Gastrocnemius medialis (tissue), 4 donors: ENCODE data around the gene USH2A. TPM values are rescaled to one million over a fixed set of nuclear protein-coding genes. Genes with fewer than 3 reads are reported as not detected.

ENCODE experiments used
- ATAC-seq, 2 donors: fragments of 150-250 bp; one replicate each; pipeline ENCODE4 v1.9.1; 2016
- DNase-seq, 2 donors: peaks; one replicate each; pipeline ENCODE4 v3.0.0-alpha.2; 2019
- H3K27ac ChIP-seq, 4 donors: fragments of 200-600 bp; sonication (generic); 1 replicate in 1 of 4; 2 replicates in 3 of 4; pipeline ENCODE4 v1.5.1; 2016 to 2018; ENCODE audit warnings: mild to moderate bottlenecking in 2 of 4, moderate library complexity in 1 of 4
- H3K27me3 ChIP-seq, 3 donors: fragments of 200-600 bp; sonication (generic) in 2 of 3; 1 replicate in 1 of 3; 2 replicates in 2 of 3; pipeline versions ENCODE4 v1.5.1 to v1.6.0; 2016 to 2019; ENCODE audit warnings: mild to moderate bottlenecking in 1 of 3, moderate library complexity in 1 of 3
- H3K36me3 ChIP-seq, 2 donors: fragments of 200-600 bp; sonication (generic) in 1 of 2; one replicate each; pipeline ENCODE4 v1.5.1; 2017 to 2018
- H3K4me1 ChIP-seq, 2 donors: fragments of 200-600 bp; sonication (generic) in 1 of 2; one replicate each; pipeline ENCODE4 v1.5.1; 2016 to 2017; ENCODE audit warnings: mild to moderate bottlenecking in 2 of 2
- H3K4me3 ChIP-seq, 4 donors: fragments of 200-600 bp; sonication (generic) in 3 of 4; 1 replicate in 1 of 4; 2 replicates in 3 of 4; pipeline ENCODE4 v1.5.1; 2016 to 2019; ENCODE audit warnings: mild to moderate bottlenecking in 2 of 4
- H3K9me3 ChIP-seq, 3 donors: fragments of 200-600 bp; sonication (generic) in 2 of 3; 1 replicate in 1 of 3; 2 replicates in 2 of 3; pipeline ENCODE4 v1.5.1; 2016 to 2019
- POLR2A ChIP-seq, 2 donors: fragments of 450-650 bp; IDR thresholded peaks; one replicate each; pipeline ENCODE4 v1.6.1; 2017; ENCODE audit warnings: antibody characterized with exemption in 2 of 2, mild to moderate bottlenecking in 2 of 2, moderate library complexity in 2 of 2
- in situ Hi-C, 4 donors: fragments of 200-750 bp; cut with MboI; loops; one replicate each; pipeline versions ENCODE4 v1.15.0 to v1.8.0; 2017; ENCODE audit warnings: low sequenced_read_pairs in 4 of 4
- intact Hi-C: fragments of 100-400 bp; cut with DNase I; formaldehyde crosslinking; loops from one replicate; pipeline ENCODE4 v1.15.1; 2023; ENCODE audit warnings: low total_unique reads
- total RNA-seq, 4 donors: library from RNA; depleted of rRNA; stranded (reverse); fragments of >200 nt; gene quantifications; one replicate each; pipeline versions ENCODE4 v1.1.0 to v1.2.3, GENCODE V29; 2016
- TF ChIP-seq, protein P1 (sequence below), 5 experiments: fragments of 450-650 bp in 3 of 5; fragments of 200-600 bp in 2 of 5; sonication (generic) in 2 of 5; IDR thresholded peaks in 4 of 5; conservative IDR thresholded peaks in 1 of 5; 1 replicate in 4 of 5; 2 replicates in 1 of 5; pipeline ENCODE4 v1.5.1; 2016 to 2019; ENCODE audit warnings: antibody characterized with exemption in 5 of 5, mild to moderate bottlenecking in 3 of 5, moderate library complexity in 3 of 5

The USH2A gene
- total RNA-seq, 4 donors from 2014 or later: 0.02 TPM; not detected in 3

DNA sequence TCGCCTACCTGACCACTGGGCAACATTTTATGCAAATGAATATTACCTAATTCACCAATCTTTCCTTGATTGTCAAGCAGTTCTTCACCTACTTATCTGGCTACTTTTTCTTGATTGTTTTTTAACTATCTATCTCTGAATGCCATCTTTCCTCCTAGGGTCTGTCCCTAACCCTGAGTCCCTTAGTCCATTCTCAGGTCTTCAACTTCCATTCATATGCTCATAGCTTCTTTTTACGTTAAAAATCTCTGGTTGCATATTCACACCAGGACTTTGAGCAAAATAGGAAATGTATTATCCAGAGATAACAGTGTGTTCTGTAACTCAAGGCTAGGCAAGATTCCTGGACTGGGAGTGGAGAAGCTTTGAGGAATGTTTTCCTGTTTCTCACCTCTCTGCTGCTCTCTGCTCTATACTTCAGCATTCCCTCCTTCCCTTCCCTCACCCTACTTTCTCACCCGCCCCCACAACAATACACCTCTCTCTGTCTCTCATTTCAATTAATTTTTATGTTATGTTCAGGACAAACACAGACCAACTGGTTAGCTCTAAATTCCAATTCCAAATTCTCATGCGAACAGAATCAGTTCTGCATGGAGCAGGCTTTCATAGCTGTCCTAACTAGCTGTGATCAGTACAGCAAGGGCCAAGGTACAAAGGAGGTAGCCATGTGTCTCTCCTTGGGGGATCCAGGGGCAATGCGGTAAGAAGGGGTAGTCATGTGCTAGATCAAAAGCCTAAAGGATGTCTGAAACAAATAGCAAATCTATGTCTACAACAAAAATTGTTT lies 278.4 kb downstream of the USH2A start:
- H3K4me3 ChIP-seq: no peak overlapping the region
- ATAC-seq (no peak), DNase-seq (no peak)
- H3K27ac ChIP-seq: no peak overlapping the region
- H3K9me3 ChIP-seq: no peaks in the 10 kb centered on the region
- TF ChIP-seq, protein P1, sequence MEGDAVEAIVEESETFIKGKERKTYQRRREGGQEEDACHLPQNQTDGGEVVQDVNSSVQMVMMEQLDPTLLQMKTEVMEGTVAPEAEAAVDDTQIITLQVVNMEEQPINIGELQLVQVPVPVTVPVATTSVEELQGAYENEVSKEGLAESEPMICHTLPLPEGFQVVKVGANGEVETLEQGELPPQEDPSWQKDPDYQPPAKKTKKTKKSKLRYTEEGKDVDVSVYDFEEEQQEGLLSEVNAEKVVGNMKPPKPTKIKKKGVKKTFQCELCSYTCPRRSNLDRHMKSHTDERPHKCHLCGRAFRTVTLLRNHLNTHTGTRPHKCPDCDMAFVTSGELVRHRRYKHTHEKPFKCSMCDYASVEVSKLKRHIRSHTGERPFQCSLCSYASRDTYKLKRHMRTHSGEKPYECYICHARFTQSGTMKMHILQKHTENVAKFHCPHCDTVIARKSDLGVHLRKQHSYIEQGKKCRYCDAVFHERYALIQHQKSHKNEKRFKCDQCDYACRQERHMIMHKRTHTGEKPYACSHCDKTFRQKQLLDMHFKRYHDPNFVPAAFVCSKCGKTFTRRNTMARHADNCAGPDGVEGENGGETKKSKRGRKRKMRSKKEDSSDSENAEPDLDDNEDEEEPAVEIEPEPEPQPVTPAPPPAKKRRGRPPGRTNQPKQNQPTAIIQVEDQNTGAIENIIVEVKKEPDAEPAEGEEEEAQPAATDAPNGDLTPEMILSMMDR (IDR thresholded peaks at IDR 0.05 in 4 of 5, conservative IDR thresholded peaks at IDR 0.05 in 1 of 5): no peak
- no peak for TF ChIP-seq POLR2A (IDR thresholded peaks at IDR 0.05)
- H3K27me3 ChIP-seq: no peaks in the 10 kb centered on the region
- no peaks in the 10 kb centered on the region for H3K4me1 ChIP-seq
- in situ Hi-C loops (no loop called here), intact Hi-C loops (no loop called here)
- no peaks in the 10 kb centered on the region for H3K36me3 ChIP-seq

DNA sequence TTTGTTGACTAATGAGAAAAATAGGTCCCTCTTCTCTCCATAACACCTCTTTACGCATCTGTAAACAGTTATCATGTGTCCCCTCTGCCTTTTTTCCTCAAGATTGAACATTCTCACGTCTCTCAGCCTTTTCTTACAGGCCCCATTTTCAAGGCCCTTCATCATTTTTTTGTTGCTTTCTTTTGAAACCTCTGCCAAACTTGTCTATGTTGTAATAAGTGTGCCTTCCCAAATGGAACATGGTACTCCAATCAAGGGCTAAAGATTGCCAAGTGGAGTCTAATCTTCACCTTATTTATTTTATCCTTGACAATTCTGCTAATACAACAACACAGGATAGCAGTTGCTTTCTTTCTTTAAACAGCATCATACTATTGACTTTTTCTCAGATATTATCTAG lies 280.3 kb downstream of the USH2A start:
- no peak overlapping the region for H3K27ac ChIP-seq
- no peaks in the 10 kb centered on the region for H3K9me3 ChIP-seq
- H3K27me3 ChIP-seq: no peaks in the 10 kb centered on the region
- intact Hi-C loops (no loop called here), in situ Hi-C loops (no loop called here)
- DNase-seq (no peak), ATAC-seq (no peak)
- no peak overlapping the region for H3K4me3 ChIP-seq
- TF ChIP-seq POLR2A (IDR thresholded peaks at IDR 0.05): no peak
- TF ChIP-seq, protein P1 (IDR thresholded peaks at IDR 0.05 in 4 of 5, conservative IDR thresholded peaks at IDR 0.05 in 1 of 5): no peak
- no peaks in the 10 kb centered on the region for H3K4me1 ChIP-seq
- H3K36me3 ChIP-seq: no peaks in the 10 kb centered on the region

DNA sequence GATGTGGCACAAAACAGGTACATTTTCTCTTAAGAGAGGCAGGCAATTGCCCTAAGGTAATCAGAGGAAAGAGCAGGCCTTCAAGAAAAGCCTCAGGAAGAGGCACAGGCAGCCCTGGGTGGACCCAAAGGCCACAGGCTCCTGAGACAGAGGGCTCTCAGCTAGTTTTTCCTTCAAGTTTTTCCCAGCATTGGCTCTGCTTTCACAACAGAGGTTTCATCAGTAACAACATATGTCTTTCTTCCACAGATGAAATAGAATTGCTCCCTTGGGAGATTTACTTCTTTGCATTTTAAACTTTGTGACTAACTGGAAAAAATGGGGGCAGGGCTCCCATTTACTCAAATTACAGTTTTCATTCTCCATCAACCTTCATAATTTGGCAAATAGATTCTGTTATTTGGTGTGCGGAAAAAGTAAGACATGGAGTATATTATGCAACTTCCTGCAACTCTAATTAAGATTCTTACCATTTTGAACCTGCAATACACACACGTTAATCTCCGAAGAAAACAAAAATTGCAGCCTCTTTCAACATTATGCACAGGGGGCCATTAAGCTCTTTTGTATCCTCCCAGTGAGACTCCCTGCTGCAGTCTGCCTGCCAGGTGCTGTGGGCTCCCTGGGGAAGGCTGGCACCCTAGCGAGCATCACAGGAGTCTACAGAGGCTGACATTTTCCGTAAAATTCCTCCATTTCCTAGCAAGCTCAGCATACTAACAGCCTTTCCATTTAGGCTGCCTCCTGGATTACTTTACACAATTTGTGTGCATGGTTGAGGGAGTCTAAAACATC lies 282.3 kb downstream of the USH2A start:
- TF ChIP-seq, protein P1 (IDR thresholded peaks at IDR 0.05 in 4 of 5, conservative IDR thresholded peaks at IDR 0.05 in 1 of 5): no peak
- no peak for TF ChIP-seq POLR2A (IDR thresholded peaks at IDR 0.05)
- intact Hi-C loops: no loop called here
- no peak for DNase-seq
- Histone ChIP-seq H3K9me3 (no peaks in the 10 kb centered on the region), H3K4me3 (no peak overlapping the region), H3K4me1 (no peaks in the 10 kb centered on the region), H3K27ac (no peak overlapping the region), H3K27me3 (no peaks in the 10 kb centered on the region), H3K36me3 (no peaks in the 10 kb centered on the region)
- in situ Hi-C loops: no loop called here
- no peak for ATAC-seq

DNA sequence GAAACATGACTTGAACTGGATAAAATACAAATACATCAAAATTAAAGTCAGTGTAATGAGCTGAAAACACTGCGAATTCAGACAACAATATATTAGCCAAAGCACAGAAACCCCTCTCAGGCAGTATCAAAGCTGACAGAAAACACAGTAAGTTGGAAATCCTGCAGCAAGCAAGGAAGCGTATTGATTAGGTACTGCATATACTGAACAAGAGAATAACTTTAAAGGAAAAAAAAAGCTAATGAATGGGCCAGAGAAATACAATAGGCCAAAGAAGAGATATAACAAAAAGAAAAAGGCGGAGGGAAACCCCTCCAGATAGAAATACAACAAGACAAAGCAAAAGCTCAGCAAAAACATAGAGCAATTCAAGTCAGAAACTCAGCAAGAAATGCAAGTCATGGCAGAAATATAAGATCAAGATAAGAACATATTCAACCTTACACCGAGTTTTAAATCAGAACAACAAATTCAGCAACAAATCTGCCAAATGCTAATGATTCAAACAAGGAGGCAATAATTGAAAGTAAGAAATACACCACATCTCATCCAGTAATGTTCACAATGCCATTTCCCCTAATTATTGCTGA lies 299.0 kb downstream of the USH2A start:
- Histone ChIP-seq H3K4me1 (no peaks in the 10 kb centered on the region), H3K27ac (no peak overlapping the region), H3K27me3 (no peaks in the 10 kb centered on the region), H3K36me3 (no peaks in the 10 kb centered on the region), H3K4me3 (no peak overlapping the region), H3K9me3 (no peaks in the 10 kb centered on the region)
- DNase-seq (no peak), ATAC-seq (no peak)
- in situ Hi-C loops: no loop called here
- intact Hi-C loops: no loop called here
- TF ChIP-seq POLR2A (IDR thresholded peaks at IDR 0.05): no peak
- TF ChIP-seq, protein P1 (IDR thresholded peaks at IDR 0.05 in 4 of 5, conservative IDR thresholded peaks at IDR 0.05 in 1 of 5): no peak
